OCI-LY7 (cell line): ENCODE measurements around the gene GTPBP4.

Experiments
- CTCF ChIP-seq: fragments of 200-600 bp; sonication (generic); conservative IDR thresholded peaks from 2 replicates; pipeline ENCODE4 v1.5.1; 2014; ENCODE audit warnings: mild to moderate bottlenecking, antibody characterized with exemption, low read length, moderate library complexity, mixed read lengths
- EZH2phosphoT487 ChIP-seq: fragments of 200-600 bp; sonication (generic); IDR thresholded peaks from 2 replicates; pipeline ENCODE4 v1.6.1; 2018; ENCODE audit warnings: low read depth, borderline replicate concordance, mild to moderate bottlenecking, mixed run types, antibody characterized with exemption, low read length, moderate library complexity, mixed read lengths

DNA sequence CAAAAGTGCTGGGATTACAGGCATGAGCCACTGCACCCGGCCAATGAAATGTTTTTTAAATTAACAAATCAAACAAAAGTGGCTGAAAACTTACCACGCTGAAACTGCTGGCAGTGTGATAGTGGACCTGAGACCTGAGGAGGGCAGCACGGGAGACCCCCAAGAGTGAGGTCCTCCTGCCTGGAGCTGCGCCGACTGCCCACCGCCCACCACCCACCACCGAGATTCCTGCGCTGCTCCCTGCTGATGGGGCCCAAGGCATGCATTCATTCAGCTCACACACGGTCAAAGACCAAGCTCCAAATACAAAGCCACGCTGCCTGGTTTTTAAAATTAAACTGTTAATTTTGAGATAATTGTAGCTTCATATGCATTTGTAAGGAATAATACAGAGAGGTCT is 40.4 kb upstream of the GTPBP4 start:
- TF ChIP-seq CTCF (no peak), EZH2phosphoT487 (no peak)
